Kidney epithelial cell (primary cell): ENCODE measurements around the gene FANCC. TPM values are rescaled to one million over a fixed set of nuclear protein-coding genes. Genes with fewer than 3 reads are reported as not detected.
A peak's percentile ranks its signal among the peaks of the same experiment; 100 is the strongest.

ENCODE experiments used
- DNase-seq: peaks from one replicate; pipeline ENCODE4 v3.0.0-alpha.2; 2010; ENCODE audit warnings: low read depth
- H3K27me3 ChIP-seq: 2 replicates; pipeline ENCODE4 v1.6.0; 2011; ENCODE audit warnings: low read length; ENCODE audit not compliant: control insufficient read depth, insufficient read depth
- H3K36me3 ChIP-seq: 2 replicates; pipeline ENCODE4 v1.5.1; 2011; ENCODE audit warnings: low read length; ENCODE audit not compliant: control insufficient read depth, insufficient read depth
- H3K4me3 ChIP-seq: 2 replicates; pipeline ENCODE4 v1.5.1; 2011; ENCODE audit warnings: low read depth, mild to moderate bottlenecking, control low read depth, low read length
- CTCF ChIP-seq: IDR thresholded peaks from 2 replicates; pipeline ENCODE4 v1.5.1; 2011; ENCODE audit warnings: mild to moderate bottlenecking, moderate library complexity, low read length, control low read depth, inconsistent platforms; ENCODE audit not compliant: insufficient read depth, poor library complexity, severe bottlenecking
- total RNA-seq: library from RNA; depleted of rRNA; stranded (reverse); fragments of >200 nt; gene quantifications from 2 replicates; pipeline ENCODE4 v1.2.3, GENCODE V29; 2015

Gene FANCC
- total RNA-seq, 1 donor from 2014 or later, result 6.1 TPM

DNA sequence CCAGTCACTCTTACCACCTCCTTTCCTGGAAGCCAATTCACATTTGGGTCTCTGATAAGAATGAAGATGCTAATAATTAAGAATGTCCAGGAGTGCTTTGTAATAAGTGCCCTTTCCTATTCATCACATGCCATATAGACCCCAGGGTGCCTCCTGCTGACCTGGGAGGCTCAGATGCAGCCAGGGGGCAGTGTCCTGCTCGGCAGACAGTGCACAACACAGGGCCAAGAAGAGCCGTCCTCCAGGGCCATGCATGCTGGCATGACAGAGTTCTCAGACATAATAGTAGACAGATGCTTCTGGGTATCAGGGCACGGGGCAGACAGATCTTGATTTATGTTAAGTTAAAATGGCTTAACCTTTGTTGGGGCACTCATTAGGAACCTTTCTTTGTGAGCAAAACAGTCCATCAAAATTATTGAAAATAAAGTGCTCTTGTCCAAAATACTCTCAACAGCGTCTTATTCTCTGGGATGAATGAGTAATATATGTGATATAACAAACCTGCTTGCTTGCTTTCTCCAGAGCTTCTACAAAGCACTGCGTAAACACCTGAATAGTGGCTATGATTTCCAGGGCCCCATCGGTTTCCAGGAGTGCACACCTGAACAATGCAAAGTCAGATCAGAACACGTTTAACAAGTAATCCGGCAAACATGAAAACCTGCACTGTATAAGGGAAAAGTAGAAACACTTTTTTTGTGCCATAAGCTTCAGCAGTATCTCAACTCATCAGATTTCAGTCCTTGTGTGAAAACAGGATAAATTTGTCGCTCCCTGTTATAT, 192.7 kb downstream of the FANCC start:
- H3K4me3 ChIP-seq, result no peak overlapping the region
- no peak for DNase-seq
- no peaks in the 10 kb centered on the region for H3K27me3 ChIP-seq
- peak; percentile 12 for TF ChIP-seq CTCF
- no peaks in the 10 kb centered on the region for H3K36me3 ChIP-seq

DNA sequence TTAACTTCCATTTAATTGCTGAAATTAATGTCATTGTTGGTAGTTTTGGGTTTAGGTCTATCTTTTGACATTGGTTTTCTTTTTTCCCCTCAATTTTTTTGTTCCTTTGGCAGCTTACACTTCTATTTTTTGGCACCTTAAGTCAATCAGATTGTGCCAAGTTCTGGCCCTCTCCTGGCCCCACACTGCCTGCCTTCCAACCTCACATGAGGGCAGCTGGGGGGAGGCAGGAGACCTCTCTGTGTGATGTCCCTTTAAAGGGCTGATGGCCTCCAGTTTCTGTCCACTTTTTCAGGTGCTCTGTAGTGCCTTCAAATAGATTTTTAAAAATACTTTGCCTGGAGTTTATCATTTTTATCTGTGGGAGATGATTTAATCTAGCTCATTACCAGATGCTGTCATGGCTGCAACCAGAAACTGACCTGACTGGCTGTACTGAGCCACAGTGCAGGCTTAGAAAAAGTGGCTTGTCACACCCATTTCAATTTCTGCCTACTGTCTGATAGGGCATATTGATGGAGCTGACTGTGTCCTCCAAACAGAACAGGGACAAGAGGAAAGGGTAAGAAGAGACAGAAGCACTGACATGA, 196.6 kb downstream of the FANCC start:
- Histone ChIP-seq H3K4me3 (no peak overlapping the region), H3K27me3 (no peaks in the 10 kb centered on the region), H3K36me3 (no peaks in the 10 kb centered on the region)
- no peak for DNase-seq
- TF ChIP-seq CTCF, result no peak

DNA sequence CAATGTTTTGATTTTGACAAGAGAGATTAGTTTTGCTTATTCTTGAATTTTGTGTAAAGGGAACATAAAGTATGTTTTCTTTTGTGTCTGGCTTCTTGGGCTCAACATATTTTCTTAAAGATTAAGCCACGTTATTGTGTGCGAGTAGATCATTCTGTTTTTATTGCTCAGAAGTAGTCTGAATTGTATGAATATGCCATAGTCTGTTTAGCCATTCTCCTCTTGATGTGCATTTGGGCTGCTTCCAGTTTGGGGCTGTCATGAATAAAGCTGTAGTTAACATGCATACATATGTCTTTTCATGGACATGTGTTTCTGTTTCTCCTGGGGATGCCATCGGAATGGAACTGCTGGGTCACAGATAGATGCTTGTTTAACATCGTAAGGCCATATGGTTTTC, 198.9 kb downstream of the FANCC start:
- no peaks in the 10 kb centered on the region for H3K36me3 ChIP-seq
- no peak overlapping the region for H3K4me3 ChIP-seq
- no peaks in the 10 kb centered on the region for H3K27me3 ChIP-seq
- DNase-seq, result no peak
- TF ChIP-seq CTCF, result no peak

- Histone ChIP-seq H3K4me3 (no peak overlapping the region), H3K36me3 (no peaks in the 10 kb centered on the region), H3K27me3 (no peaks in the 10 kb centered on the region)
- DNase-seq, result no peak
- TF ChIP-seq CTCF, result no peak
Measured at GRCh38 chr9:95116808-95117204, 200.7 kb downstream of the FANCC start.

- H3K36me3 ChIP-seq, result no peaks in the 10 kb centered on the region
Measured at GRCh38 chr9:95116002-95116807, 201.3 kb downstream of the FANCC start.

More at GRCh38 chr9:95116002-95116807, 201.3 kb downstream of the FANCC start:
- Histone ChIP-seq H3K27me3 (no peaks in the 10 kb centered on the region), H3K4me3 (no peak overlapping the region)
- DNase-seq, result no peak
- TF ChIP-seq CTCF, result peak; percentile 56
